GM21717 (cell line): ENCODE measurements around the gene BID.

Experiments used
- ATAC-seq: cut with Tn5 transposase; IDR thresholded peaks from one replicate; pipeline ENCODE4 v1.9.1; 2021; ENCODE audit warnings: mild to moderate bottlenecking, moderate library complexity; ENCODE audit not compliant: unreplicated experiment

The BID gene

DNA sequence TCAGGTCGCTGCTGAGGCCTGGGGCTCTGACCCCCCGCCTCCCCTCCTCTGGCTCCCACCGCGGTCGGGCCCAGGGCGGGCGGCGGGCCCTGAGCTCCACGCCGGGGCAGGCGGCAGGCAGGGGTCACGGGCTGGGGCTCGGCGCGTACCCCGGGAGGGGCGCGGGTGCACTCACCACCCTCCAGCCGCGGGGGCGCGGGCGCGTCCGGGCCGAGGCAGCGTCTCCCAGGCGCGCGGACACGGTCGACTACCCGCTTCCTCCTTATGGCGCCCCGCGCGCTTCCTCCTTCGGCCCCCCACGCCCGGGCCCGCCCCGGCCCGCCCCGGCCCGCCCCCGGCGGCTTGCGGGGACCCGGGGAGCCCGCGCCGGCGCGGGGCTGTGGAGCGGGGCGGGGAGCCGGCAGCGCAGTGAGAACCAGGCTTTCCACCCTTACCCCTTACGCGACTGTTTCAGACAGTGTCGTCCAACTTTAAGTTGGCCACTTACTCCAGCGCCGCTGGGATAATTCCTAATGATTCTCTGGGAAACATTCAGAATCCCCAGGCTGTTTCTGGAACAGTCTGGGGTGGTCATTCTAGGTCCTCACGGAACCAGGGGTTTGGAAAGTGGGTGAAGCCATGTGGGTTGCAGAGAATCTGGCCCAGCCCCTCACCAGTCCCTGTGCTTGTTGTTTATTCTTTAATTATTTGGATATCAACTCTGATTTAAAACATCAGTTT, at the start of gene BID:
Gene BID (minus strand): TSS at position 264 of the 720 bp plus-strand sequence. CDS start 24,353 bp downstream, outside the sequence.
- ATAC-seq, result no peak

DNA sequence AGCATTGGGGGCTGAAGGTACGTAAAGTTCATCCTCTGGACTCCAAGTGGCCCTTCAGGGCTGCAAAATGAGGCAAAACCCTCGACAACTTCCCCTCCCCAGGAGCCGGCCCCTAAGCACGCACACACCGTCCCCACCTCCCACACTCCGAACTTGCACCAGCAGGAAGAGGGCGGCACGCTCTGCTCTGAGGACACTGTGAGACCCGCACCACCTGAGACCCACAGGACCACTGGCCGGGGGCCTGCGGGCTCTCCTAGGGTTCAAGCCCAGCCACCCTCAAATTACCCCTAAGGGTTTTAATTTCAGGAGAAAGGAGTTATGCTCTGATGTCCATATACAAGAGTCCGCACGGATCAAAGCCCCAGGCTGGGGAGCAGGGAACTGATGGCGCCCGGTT, 49.7 kb upstream of the BID start:
- no peak for ATAC-seq

DNA sequence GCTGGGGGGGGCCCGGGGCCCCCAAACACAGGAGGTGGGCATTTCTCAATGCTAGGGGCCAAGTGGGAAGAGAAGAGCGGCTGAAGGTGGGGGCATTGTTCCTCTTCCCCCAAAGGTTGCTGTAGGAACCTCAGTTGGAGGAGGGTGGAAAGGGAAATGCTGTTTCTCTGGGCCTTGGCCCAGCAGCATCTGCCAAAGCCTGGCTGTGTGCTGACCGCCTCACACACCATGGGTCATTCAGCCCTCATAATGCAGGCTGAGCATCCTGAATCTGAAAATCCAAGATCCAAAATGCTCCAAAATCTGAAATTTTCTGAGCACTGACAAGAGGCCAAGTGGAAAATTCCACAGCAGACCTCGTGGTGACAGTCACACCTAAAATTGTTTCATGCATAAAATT, 49.0 kb upstream of the BID start:
- ATAC-seq, result no peak

DNA sequence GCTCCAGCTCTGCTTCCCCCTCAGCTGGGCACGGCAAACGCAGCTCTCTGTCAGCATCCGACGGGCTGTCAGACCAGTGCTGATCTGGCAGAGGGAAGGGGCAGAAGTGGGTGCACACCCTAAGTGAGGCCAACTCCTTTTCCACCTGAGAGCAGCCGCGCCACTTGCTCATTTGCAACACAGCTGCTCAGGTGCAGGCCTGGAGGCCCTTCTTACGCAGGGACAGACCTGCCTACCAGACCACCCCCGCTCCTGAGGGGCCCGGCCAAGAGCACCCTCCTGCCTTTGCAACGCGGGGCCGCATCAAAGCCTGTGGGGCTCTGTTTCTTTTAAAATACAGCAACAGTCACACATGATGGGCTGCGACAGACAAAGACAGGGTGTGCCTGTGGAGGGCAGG, 47.8 kb upstream of the BID start:
- ATAC-seq, result no peak

DNA sequence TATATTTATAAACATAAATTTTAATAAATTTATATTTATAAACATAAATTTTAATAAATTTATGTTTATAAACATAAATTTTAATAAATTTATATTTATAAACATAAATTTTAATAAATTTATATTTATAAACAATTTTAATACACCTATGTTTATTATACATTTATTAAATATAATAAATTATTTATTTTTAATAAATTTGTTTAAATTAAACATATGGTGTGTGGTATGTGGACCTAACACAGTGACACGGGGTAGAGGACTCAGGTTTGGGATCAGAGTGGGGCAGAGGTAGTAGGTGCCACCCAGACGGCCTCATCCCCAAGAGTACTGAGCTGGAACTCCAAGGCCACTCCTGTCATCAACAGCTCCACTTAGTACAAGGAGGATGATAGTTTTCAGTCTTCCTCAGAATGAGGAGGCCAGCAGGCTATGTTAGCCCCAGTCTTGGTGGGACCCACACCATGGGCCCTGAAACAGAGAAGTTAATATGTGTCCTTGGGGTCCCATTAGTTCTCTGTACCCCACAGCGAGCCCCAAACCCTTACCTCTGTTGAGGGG, 46.7 kb upstream of the BID start:
- no peak for ATAC-seq

DNA sequence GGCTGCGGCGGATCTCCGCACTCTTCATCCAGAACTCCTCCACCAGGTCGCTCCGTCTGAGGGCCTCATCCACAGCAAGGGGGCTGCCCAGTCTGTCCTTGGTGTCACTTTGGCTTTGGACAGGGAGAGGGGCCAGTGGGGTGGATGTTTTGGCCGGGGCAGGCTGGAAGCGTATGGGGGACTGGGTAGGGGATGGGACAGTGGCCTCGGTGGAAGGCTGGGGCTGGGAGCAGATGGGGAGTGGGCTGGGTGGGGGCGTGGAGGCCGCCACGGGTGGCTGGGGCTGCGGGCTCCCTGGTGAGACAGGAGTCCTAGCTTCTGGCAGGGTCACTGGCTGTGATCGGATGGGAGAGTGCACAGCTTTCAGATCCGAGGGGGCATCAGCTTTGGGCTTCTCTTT, 44.4 kb upstream of the BID start:
- no peak for ATAC-seq

DNA sequence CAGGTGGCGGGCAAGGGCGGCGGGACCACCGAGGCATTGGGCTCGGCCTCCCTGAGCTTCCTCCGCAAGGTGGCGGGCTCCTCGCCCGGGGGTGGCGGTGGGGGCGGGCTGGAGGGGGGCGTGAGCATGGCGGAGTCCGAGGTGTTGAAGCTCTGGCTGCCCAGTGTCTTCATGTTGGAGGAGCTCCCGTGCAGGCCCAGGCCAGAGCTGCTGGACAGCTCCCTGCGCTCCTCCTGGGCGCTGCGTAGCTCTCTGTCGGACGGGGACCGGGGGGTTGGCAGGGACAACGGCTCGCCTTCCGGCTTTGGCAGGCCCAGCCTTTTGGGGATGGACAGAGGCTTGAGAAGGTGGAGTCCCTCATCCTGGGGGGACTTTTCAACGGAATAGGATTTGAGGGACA, 43.9 kb upstream of the BID start:
- no peak for ATAC-seq

DNA sequence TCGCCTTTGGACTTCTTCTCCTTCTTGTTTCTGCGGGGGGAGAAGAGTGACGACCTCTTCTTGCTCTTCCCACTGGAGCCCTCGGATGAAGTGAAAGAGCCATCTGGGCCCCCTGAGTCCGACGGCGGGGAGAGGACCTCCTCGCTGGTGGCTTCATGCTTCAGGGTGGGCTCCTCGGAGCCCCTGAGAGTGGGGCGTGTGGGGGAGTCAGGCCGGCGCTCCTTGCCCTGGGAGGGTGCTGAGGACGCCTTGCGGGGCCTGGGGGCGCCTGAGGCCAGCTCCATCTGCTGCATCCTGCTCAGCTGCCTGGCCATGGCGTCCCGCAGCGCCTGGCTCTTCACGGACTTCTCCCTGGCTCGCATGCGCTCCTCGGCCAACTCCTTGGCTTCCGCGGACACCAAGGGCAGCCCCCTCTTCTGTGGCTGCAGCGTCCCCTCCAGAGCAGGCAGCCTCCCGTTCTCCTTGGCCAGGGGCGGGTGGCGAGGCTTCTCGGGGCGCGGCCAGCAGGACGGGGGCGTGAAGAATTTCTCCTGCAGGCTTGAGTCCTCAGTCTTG, 43.3 kb upstream of the BID start:
- ATAC-seq, result no peak

DNA sequence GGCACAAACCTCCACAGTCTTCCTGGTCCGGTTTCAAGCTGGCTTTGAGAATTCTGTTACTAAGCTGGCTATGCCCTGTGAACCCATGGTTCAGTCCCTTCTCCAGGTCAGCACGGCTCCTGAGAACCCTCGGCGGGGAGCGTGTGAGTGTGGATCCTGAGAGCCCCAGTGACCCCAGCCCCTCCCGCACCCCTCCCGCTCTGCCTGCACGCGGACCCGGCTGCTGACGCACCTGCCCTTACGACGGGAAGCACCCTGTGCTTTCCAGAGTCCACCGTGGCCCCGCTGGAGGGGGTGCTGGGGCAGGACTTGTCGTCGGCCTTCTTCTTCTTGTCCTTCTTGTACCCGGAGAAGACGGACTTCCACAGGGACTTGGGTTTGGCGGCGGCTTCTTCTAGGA, 42.8 kb upstream of the BID start:
- no peak for ATAC-seq

DNA sequence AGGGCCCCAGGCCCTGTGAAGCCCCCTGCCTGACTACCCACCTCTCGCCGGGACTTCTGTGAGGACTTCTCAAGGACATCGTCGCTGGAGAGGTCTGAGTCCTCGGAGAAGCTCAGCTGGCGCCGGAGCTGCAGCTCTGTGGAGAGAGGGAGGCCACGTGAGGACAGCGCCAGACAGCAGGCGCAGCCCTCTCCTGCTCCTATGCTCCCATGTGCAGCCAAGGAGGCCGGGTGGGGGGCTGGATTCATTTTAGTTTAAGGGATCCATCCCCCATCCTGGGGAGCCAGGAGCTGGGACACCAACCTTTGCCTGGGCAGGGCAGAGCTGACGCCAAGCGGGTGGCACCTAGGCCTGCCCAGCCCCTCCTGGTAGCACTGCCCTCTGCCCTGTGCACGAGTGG, 42.4 kb upstream of the BID start:
- ATAC-seq, result no peak

DNA sequence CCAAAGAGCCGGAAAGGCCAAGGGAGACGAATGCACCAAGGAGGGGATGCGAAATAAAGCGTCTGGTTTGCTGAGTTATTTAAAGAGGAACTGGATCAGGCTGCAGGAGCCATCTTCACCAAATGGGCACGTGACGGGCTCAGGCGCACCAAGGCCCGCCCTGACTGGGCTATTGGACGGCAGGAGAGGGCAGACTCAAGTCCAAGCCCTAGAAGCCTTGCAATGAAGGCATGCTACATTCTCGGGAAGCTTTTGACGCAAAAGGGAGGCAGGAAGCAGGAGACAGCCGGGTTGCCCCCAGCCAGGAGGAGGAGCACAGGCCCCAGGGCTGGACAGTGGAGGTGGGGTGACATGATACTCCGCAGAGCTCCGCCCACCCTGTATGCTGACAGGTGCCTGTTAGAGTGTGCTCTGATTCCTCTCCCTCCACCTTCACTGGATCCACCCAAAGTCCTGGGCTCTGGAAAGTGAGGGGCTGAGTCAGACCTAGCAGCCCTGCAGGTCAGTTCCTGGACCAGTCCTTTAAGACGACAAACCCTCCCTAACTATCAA, 41.5 kb upstream of the BID start:
- no peak for ATAC-seq

DNA sequence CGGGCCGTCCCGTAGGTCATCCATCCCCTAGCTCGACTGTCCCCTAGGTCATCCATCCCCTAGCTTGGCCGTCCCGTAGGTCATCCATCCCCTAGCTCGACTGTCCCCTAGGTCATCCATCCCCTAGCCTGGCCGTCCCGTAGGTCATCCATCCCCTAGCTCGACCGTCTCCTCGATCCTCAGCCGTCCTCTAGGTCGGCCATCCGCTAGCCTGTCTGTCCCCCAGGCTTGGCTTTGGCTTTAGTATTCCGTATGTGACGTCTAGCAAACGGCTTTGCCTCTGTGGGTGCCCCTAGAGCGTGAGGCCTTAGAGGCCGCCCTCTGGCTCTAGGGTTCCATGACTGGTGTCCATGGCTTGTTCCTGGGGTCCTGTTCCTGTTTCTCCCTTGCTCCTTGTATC, 40.6 kb upstream of the BID start:
- ATAC-seq, result no peak

DNA sequence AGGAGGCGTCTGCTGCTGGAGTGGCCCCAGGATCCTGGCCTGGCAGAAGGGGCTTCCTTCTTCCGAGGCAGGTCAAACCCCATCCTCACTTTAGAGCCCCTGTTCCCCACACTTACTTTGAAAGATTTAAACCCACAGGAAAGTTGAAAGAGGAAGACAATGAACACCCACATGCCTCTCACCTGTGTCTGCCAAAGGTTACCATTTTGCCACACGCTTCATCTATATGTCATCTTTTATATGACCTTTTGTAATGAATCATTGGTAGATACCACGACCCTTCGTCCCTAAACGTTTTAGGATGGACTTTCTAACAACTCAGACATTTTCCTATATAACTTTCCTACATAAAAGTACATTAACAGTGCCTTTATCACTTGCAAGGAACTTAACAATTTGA, 39.8 kb upstream of the BID start:
- no peak for ATAC-seq

DNA sequence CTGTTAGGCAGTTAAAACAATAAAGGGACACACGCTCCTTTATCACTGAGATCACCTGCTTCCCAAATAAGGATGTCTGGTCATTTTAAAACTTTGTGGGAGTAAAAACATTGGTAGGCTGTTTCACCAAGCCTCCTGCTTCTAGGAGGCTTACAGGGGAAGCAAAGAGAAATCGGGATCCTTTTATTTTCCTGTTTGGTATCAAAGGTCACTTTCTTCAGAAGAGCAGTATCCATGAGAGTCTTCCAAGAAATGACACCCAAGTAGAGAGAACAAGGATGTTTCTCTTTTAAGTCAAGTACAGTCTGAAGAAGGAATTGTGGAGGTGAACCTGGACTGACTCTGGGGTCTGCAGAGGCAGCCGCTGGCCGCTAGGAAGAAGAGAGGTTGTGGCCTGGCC, 36.9 kb upstream of the BID start:
- no peak for ATAC-seq

DNA sequence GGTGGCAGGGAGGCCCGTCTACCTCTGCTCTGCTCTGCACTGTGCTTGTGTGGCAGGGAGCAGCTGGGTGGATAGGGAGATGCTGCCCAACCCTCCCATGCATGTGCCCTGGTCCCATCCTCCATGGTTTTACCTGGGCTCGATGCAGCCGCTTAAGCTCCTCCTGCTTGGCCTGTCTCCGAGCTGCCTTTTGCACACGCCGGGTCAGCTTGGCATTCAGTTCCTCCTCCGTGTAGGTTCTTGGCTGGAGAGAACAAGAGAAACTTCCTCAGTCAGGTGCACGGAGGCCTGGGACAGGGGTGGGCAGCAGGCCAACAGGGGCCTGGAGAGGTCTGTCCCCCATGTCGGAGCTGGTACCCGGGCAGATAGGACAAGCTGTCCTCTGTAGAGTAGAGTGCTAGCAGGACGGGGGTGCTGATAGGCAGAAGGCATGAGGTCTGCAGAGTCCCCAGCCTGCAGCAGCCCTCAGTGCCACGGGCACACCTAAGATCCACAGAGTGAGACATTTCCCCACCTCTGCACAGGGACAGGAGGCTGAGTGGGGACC, 36.4 kb upstream of the BID start:
- no peak for ATAC-seq

DNA sequence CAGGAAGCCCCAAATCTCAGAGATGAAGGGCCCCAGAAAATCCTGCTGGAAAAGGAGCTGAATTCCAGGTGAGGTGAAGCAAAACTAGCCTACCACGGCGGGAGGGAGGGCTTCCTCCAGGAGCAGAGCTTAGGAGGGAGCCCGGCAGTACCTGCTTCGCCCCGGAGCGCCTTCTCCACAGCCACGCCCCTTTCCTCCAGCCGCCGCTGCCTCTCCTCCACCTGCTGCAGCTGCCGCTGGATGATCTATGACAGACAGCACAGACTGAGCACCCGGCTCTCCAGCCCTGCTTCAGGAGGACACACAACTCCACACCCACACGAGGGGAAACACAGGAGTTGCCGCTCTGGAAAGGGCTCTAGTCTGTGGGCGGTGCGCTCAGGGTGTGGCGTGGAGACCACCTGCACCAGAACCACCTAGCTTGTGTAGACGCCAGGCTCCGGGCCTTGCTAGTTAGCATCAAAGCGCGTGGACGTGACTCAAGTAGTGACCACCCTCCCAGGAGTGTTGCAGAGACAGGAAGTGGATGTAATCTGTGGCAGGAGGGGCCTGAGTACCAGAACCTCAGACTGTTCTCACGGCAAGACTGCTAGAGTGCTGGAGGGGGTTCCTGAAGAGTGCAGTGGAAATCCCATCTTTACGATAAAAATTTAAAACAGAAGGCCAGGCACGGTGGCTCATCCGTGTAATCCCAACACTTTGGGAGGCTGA, 34.6 kb upstream of the BID start:
- no peak for ATAC-seq

DNA sequence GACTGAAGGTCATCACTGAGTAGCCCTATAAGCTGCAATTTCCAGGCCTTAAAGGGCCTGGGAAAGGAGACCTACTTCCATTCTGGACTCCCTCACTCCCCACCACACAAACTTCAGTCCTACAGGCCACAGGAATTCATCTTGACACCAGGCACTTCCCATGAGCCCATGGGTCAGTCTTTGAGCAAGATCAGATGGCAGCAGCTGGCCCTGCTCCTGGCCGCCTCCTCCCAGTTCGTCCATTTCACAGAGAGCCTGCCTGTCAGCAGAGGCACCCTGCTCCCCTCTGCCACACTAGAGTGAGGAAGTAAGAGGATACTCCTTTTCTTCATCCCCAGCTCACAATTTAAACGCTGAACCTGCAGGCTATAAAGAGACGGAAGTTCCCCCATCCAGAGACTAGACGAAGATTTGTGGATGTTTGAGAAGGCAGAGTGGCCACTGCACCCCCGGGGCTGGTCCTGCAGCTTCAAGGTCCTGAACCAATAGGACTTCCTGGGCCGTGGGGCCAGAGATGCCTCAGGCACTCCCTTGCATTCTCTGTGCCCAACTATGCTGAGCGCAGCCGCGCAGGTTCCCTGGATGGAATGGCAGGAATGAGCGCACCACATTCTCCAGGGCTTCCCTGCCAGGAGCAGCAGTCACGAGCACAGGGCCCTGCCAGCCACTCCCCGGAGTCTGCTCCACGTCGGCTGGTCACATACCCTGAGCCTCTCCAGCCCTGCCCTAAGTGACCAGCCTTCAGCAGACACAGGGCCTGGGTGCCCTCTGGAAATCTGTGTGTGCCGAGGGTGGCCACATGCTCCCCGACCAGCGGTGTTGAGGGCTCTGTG, 33.5 kb upstream of the BID start:
- ATAC-seq, result no peak

DNA sequence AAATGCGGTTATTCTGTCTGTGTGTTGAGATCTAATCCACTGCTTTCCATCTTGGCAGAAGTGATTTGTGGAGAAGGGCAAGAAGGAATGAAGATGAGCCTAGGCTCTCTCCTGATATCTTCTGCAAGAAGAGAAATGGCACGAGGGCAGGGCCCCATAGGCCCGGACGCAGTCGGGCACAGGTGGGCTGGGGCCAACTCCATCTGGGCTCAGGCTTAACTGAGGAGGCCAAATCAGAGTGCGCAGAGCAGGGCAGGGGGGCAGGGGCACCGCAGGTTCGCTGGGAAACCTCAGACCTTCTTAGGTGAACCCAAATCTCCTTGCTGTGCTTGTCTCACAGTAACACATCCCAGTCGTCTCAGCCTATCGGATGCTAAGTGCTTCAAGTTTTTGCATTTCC, 32.8 kb upstream of the BID start:
- ATAC-seq, result no peak

DNA sequence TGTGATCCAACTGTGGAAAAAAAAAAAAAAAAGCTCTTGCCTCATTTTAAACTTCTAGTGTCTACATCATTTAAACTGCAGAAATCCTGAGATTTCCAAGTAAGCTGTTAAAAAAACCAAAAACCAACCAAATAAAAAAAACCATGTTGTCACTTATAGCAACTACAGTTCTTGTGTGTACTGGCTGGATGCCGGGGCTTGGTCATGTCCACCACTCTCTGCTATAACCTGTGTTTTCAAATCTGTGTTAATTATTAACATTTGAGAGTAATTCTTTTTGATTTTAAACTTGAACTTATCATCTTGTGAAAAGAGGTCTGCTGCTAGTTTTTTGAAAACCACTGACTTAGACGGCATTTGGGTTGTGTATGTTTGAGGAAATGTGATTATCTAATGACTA, 32.2 kb upstream of the BID start:
- ATAC-seq, result no peak

DNA sequence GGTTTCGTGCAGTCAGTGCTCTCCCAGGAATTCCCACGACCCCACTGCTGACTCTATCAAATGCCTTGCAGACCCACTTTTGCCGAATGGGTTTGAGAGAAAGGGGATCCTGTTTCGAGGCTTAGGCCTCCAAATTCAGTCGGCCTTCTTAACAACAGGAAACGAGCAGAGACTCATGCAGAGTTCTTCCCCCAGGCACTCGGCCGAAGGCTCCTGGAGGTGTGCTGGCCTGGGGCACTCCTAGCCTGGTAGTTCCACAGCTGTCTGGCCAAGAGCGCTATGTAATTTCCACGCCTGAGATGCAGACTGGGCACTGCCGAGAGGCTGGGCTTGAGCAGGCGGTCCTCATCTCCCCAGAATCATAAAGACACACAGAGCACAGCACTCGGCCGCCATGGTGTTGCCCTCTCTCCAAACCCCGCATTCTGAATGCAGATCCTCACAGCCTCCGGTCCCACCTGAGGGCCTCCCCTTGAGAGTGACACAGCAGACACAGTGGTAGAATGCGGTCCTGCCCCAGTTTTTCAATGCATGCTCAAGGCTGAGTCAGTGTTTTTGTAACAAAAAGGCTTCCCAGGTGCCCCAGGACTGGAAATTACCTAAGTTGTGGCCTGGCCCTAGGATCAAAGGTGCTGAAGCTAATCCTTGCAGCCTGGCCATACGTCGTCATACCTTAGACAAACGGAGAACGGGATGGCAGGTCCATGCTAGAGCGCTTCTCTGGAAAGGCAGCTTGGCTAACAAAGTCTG, 30.2 kb upstream of the BID start:
- no peak for ATAC-seq
